Heart left ventricle (tissue), 16 donors: Measurements from ENCODE around the gene DLGAP5. TPM values are rescaled to one million over a fixed set of nuclear protein-coding genes. Genes with fewer than 3 reads are reported as not detected.

Experiments
- ATAC-seq, 4 donors: fragments of 200-7000 bp; cut with Tn5 transposase; one replicate each; pipeline ENCODE4 v1.9.1; 2020 to 2022; ENCODE audit warnings: moderate library complexity in 4 of 4, mild to moderate bottlenecking in 3 of 4, moderate number of reproducible peaks in 1 of 4
- DNase-seq, 5 donors: peaks; one replicate each; pipeline ENCODE4 v3.0.0-alpha.2; 2020
- H3K27ac ChIP-seq, 12 donors: fragments of 200-600 bp; sonication (generic) in 4 of 12; one replicate each; pipeline versions ENCODE4 v1.5.0 to v1.8.0; 2016 to 2022; ENCODE audit warnings: mild to moderate bottlenecking in 2 of 12
- H3K27me3 ChIP-seq, 9 donors: fragments of 200-600 bp; sonication (generic) in 2 of 9; one replicate each; pipeline versions ENCODE4 v1.5.1 to v1.8.0; 2016 to 2022; ENCODE audit warnings: mild to moderate bottlenecking in 3 of 9
- H3K36me3 ChIP-seq, 9 donors: fragments of 200-600 bp; sonication (generic) in 2 of 9; one replicate each; pipeline versions ENCODE4 v1.5.0 to v1.8.0; 2018 to 2022; ENCODE audit warnings: mild to moderate bottlenecking in 2 of 9
- H3K4me1 ChIP-seq, 12 donors: fragments of 200-600 bp; sonication (generic) in 4 of 12; one replicate each; pipeline versions ENCODE4 v1.5.0 to v1.8.0; 2016 to 2022; ENCODE audit warnings: mild to moderate bottlenecking in 3 of 12
- H3K4me3 ChIP-seq, 12 donors: fragments of 200-600 bp; sonication (generic) in 4 of 12; one replicate each; pipeline versions ENCODE4 v1.5.0 to v1.8.0; 2017 to 2022; ENCODE audit warnings: mild to moderate bottlenecking in 9 of 12, moderate library complexity in 4 of 12
- H3K9me3 ChIP-seq, 12 donors: fragments of 200-600 bp; sonication (generic) in 4 of 12; one replicate each; pipeline versions ENCODE4 v1.5.0 to v1.8.0; 2016 to 2022; ENCODE audit warnings: mild to moderate bottlenecking in 1 of 12
- POLR2A ChIP-seq, 2 donors: fragments of 450-650 bp; IDR thresholded peaks; one replicate each; pipeline ENCODE4 v1.6.1; 2017; ENCODE audit warnings: antibody characterized with exemption in 2 of 2, mild to moderate bottlenecking in 2 of 2, moderate library complexity in 2 of 2
- whole genome bisulfite sequencing, 4 donors: extraction: QIAGEN DNeasy Blood & Tissue Kit in 2 of 4; methylation state at CpG; one replicate each; pipeline versions ENCODE4 v1.1.5 to v1.1.7; 2013 to 2018; 5-methylcytosine and 5-hydroxymethylcytosine counted together
- intact Hi-C, 10 donors: fragments of 100-400 bp; cut with DNase I; formaldehyde crosslinking; loops; one replicate each; pipeline versions ENCODE4 v1.11.1 to v1.14.2; 2022
- polyA plus RNA-seq, 2 donors: library from polyadenylated mRNA; stranded (reverse); fragments of 200-250 nt; gene quantifications; one replicate each; pipeline ENCODE4 v1.2.3, GENCODE V29; 2013
- total RNA-seq, 9 donors: library from RNA; depleted of rRNA in 2 of 9; stranded (reverse); fragments of >200 nt in 2 of 9; fragmentation: NEBNext Ultra II Directional in 3 of 9; extraction: Animal tissue kit (Norgen Biotek cat#: 25700) in 3 of 9; gene quantifications; one replicate each; pipeline versions ENCODE4 v1.1.0 to v1.2.4, GENCODE V29; 2016 to 2023
- TF ChIP-seq, protein P1 (sequence below), 12 donors: fragments of 200-600 bp; sonication (generic) in 4 of 12; IDR thresholded peaks; one replicate each; pipeline versions ENCODE4 v1.5.0 to v1.8.0; 2018 to 2022; ENCODE audit warnings: antibody characterized with exemption in 12 of 12, mild to moderate bottlenecking in 5 of 12
- donor health status: ischemic (EF 13 %, LVEDD 7.1; RV severe dilation, severe dysfunction).
- donor health status: healthy with polysubstance abuse.
- donor health status: DM: no; HTN: yes; CAD: no.
- donor health status: DM: no; HTN: no; CAD: no.
- donor health status: ischemic (EF 25% LVEDD 6.9; RV normal size, moderate dysfunction).
- donor health status: ischemic (EF 25% LVEDD 5.7; RV mildly dilated, moderate dysfunction).
- donor health status: healthy.
- donor health status: DM: yes; HTN: yes; CAD: no.
- donor health status: ischemic (EF 35%, LVEDD 5.7; RV mildly dilated, moderate dysfunction).
- donor health status: nonischemic (EF 11% LVEDD 7.7; RV severe dilation, severe dysfunction).
- donor health status: DM: yes; HTN: yes; CAD: no.
- donor health status: PGD.
- donor health status: ischemic (EF 29% LVEDD 5.4; RV normal size, mild dysfunction).
- donor health status: nonischemic (EF 23%, LVEDD 6.1; RV moderate dilation, normal function).

The DLGAP5 gene
- total and polyA plus RNA-seq, 11 donors, result 0.12 to 11.1 (median 0.42) TPM; not detected in 3

DNA sequence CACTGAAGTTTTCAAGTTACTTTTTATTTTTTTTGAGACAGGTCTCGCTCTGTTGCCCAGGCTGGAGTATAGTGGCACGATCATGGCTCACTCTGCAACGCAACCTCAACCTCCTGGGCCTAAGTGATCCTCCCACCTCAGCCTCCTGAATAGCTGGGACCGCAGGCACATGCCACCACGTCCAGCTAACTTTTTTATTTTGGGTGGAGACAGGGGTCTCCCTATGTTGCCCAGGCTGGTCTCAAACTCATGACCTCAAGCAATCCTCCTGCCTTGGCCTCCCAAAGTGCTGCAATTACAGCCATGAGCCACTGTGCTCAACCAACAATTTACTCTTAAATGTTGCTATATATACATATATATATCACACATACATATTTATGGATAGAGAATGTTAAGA lies 89.7 kb downstream of the DLGAP5 start:
- WGBS, 4 donors, result 87 to 89% (median 88%) methylated on average over 5 of the region's 5 CpGs
- no peak for DNase-seq
- TF ChIP-seq, protein P1, sequence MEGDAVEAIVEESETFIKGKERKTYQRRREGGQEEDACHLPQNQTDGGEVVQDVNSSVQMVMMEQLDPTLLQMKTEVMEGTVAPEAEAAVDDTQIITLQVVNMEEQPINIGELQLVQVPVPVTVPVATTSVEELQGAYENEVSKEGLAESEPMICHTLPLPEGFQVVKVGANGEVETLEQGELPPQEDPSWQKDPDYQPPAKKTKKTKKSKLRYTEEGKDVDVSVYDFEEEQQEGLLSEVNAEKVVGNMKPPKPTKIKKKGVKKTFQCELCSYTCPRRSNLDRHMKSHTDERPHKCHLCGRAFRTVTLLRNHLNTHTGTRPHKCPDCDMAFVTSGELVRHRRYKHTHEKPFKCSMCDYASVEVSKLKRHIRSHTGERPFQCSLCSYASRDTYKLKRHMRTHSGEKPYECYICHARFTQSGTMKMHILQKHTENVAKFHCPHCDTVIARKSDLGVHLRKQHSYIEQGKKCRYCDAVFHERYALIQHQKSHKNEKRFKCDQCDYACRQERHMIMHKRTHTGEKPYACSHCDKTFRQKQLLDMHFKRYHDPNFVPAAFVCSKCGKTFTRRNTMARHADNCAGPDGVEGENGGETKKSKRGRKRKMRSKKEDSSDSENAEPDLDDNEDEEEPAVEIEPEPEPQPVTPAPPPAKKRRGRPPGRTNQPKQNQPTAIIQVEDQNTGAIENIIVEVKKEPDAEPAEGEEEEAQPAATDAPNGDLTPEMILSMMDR (IDR thresholded peaks at IDR 0.05), result no peak
- no peak for TF ChIP-seq POLR2A (IDR thresholded peaks at IDR 0.05)
- peak overlapping the region; percentile 67 to 96 (median 86) for H3K27ac ChIP-seq
- H3K27me3 ChIP-seq, result no peaks in the 10 kb centered on the region
- H3K9me3 ChIP-seq, result peaks cover 0 to 6% (median 0%) of the 10 kb centered on the region in 12 donors
- no peaks in the 10 kb centered on the region for H3K36me3 ChIP-seq
- H3K4me3 ChIP-seq, result no peak overlapping the region
- intact Hi-C loops, result loop anchor here in 3 of 10 donors (2.0 kb wide), 2 partner anchors 27 to 29 kb away; partner anchors contain the start of gene LGALS3 (in 2 of the 3)
- ATAC-seq, result no peak
- H3K4me1 ChIP-seq, result peaks cover 16 to 91% (median 55%) of the 10 kb centered on the region in 12 donors

DNA sequence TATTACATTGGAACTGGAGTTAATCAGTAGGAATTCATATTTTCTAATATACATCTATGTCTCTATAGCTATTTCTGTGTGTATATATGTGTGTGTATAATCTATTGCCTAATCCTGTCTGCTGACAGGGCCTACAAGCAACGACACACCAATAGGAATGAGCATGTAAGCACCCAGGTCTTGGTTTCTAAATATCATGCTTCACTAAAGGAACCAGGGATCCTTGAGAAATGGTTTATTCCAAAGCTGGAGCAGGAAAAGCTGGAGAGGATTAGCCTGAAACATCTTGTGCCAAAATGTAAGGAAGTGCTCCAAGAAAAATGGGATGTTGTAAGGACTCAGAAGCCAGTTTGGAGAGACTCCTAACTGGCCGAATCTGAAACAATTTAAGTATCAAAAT lies 91.6 kb downstream of the DLGAP5 start:
- ATAC-seq, result peak in 1 of 4 donors; percentile 3
- WGBS, 4 donors, result 50 to 66% (median 59%) methylated on average over 2 of the region's 2 CpGs
- DNase-seq, result no peak
- Histone ChIP-seq H3K36me3 (no peaks in the 10 kb centered on the region), H3K27me3 (no peaks in the 10 kb centered on the region), H3K4me3 (no peak overlapping the region), H3K27ac (peak overlapping the region in 9 of 12 donors; percentile 3 to 79 (median 55)), H3K9me3 (peaks cover 0 to 6% (median 0%) of the 10 kb centered on the region in 12 donors), H3K4me1 (peaks cover 16 to 76% (median 43%) of the 10 kb centered on the region in 12 donors)
- TF ChIP-seq POLR2A (IDR thresholded peaks at IDR 0.05), result no peak
- intact Hi-C loops, result no loop called here

DNA sequence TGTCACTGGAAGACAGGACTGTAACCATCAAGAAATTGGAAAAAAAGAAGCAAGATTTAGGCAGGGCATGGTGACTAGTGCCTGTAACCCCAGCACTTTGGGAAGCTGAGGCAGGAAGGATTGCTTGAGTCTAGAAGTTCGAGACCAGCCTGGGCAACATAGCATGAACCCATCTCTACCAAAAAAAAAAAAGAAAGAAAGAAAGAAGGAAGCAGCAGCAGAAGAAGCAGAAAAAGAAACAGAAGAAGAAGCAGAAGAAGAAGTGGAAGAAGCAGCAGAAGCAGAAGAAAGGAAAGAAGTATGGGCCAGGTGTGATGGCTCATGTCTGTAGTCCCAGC lies 92.9 kb downstream of the DLGAP5 start:
- Histone ChIP-seq H3K27me3 (no peaks in the 10 kb centered on the region), H3K4me3 (no peak overlapping the region), H3K9me3 (no peaks in the 10 kb centered on the region), H3K27ac (peak overlapping the region in 8 of 12 donors; percentile 28 to 79 (median 56)), H3K36me3 (no peaks in the 10 kb centered on the region), H3K4me1 (peaks cover 13 to 64% (median 35%) of the 10 kb centered on the region in 12 donors)
- TF ChIP-seq POLR2A (IDR thresholded peaks at IDR 0.05), result no peak
- TF ChIP-seq, protein P1 (IDR thresholded peaks at IDR 0.05), result no peak
- no peak for DNase-seq
- no peak for ATAC-seq
- WGBS, 4 donors, result 93 to 100% (median 98%) methylated on average over 1 of the region's 1 CpG
- intact Hi-C loops, result no loop called here

Other genes starting within 250 kb of the DLGAP5 start
- gene WDHD1, start 164.5 kb downstream of the DLGAP5 start, total RNA-seq, result 1 to 10 TPM in 8 of 9 donors, under 1 TPM in 1; 0.44 to 3.5 (median 2.2) TPM
- 1 to 10 TPM in 1 of 2 donors, under 1 TPM in 1; 0.42 to 1.4 TPM for gene WDHD1, start 164.5 kb downstream of the DLGAP5 start, polyA plus RNA-seq
- gene SOCS4, start 164.3 kb downstream of the DLGAP5 start, total RNA-seq, result 10 to 100 TPM in 8 of 9 donors, 1 to 10 TPM in 1; 8.9 to 20.7 (median 15.6) TPM
- 1 to 10 TPM; 3.7 to 8.0 TPM for gene SOCS4, start 164.3 kb downstream of the DLGAP5 start, polyA plus RNA-seq
- 100 to 1,000 TPM in 2 of 9 donors, 10 to 100 TPM in 7; 58.9 to 159 (median 80.1) TPM for gene MAPK1IP1L, start 139.9 kb downstream of the DLGAP5 start, total RNA-seq
- 10 to 100 TPM; 23.8 to 66.7 TPM for gene MAPK1IP1L, start 139.9 kb downstream of the DLGAP5 start, polyA plus RNA-seq
- gene LGALS3, start 62.3 kb downstream of the DLGAP5 start, total RNA-seq, result 100 to 1,000 TPM; 143 to 372 (median 197) TPM
- 100 to 1,000 TPM; 272 to 311 TPM for gene LGALS3, start 62.3 kb downstream of the DLGAP5 start, polyA plus RNA-seq
- gene FBXO34, start 79.8 kb upstream of the DLGAP5 start, total RNA-seq, result 10 to 100 TPM; 17.1 to 33.4 (median 21.1) TPM
- gene FBXO34, start 79.8 kb upstream of the DLGAP5 start, polyA plus RNA-seq, result 10 to 100 TPM in 1 of 2 donors, 1 to 10 TPM in 1; 8.0 to 23.6 TPM
- gene ATG14, start 220.2 kb upstream of the DLGAP5 start, total RNA-seq, result 10 to 100 TPM in 8 of 9 donors, 1 to 10 TPM in 1; 8.7 to 16.2 (median 12.9) TPM
- 1 to 10 TPM; 5.9 to 9.1 TPM for gene ATG14, start 220.2 kb upstream of the DLGAP5 start, polyA plus RNA-seq
- gene TBPL2, start 249.0 kb upstream of the DLGAP5 start, total RNA-seq, result not detected
- not detected for gene TBPL2, start 249.0 kb upstream of the DLGAP5 start, polyA plus RNA-seq